Right lung (tissue), 10 donors: Measurements from ENCODE around the gene FOXO4. TPM values are rescaled to one million over a fixed set of nuclear protein-coding genes. Genes with fewer than 3 reads are reported as not detected.
"Not testable (repeated sequence)": the region's sequence is repeated elsewhere in the genome, so short reads cannot be mapped to it uniquely, and the experiment has no call there.

Experiments
- DNase-seq, 2 donors: peaks; one replicate each; pipeline ENCODE4 v3.0.0-alpha.2; 2013
- long read RNA-seq, 8 donors: transcript quantifications; one replicate each; lab custom pipeline, GENCODE V29; 2026
- polyA plus RNA-seq, 5 donors: library from polyadenylated mRNA; unstranded; fragments of 120-200 nt; gene quantifications; one replicate each; pipeline versions ENCODE4 v1.2.1 to v1.2.3, GENCODE V29; 2013; ENCODE audit warnings: inconsistent platforms in 1 of 5, low replicate concordance in 1 of 5; ENCODE audit not compliant: insufficient read length in 5 of 5, insufficient read depth in 1 of 5

Gene FOXO4
- 10 to 100 TPM; 16.0 to 22.1 (median 19.6) TPM for polyA plus RNA-seq
- long read RNA-seq, donor 1, partial matches to known transcripts: 7 of 11 reads
- long read RNA-seq, donor 1, other reads (novel, unspliced or antisense): 0 of 11 reads
- long read RNA-seq, donor 2, partial matches to known transcripts: 0 of 2 reads
- long read RNA-seq, donor 2, other reads (novel, unspliced or antisense): 0 of 2 reads
- long read RNA-seq, donor 3: 0 reads
- long read RNA-seq, donor 4: 0 reads
- long read RNA-seq, donor 5, partial matches to known transcripts: 7 of 9 reads
- long read RNA-seq, donor 5, other reads (novel, unspliced or antisense): 0 of 9 reads
- long read RNA-seq, donor 6, partial matches to known transcripts: 0 of 1 reads
- long read RNA-seq, donor 6, other reads (novel, unspliced or antisense): 0 of 1 reads
- long read RNA-seq, donor 7, partial matches to known transcripts: 5 of 6 reads
- long read RNA-seq, donor 7, other reads (novel, unspliced or antisense): 0 of 6 reads
- long read RNA-seq, donor 8: 0 reads

- DNase-seq: peak; percentile 80 to 84
Observed at GRCh38 chrX:71095555-71095980, at the start of gene FOXO4. TSS of gene FOXO4 (plus strand) at chrX:71095851. CDS start at chrX:71096529, 678 bp downstream.

GRCh38 chrX:71047891-71048290 lies 47.8 kb upstream of the FOXO4 start:
- DNase-seq: not testable (repeated sequence)

GRCh38 chrX:71052721-71053120 lies 42.9 kb upstream of the FOXO4 start:
- DNase-seq: no peak

GRCh38 chrX:71053217-71053621 lies 42.4 kb upstream of the FOXO4 start:
- no peak for DNase-seq

- no peak for DNase-seq
Observed at GRCh38 chrX:71056867-71057266, 38.8 kb upstream of the FOXO4 start.

- DNase-seq: no peak
Observed at GRCh38 chrX:71057848-71058530, 37.7 kb upstream of the FOXO4 start.

- DNase-seq: no peak
Observed at GRCh38 chrX:71060127-71060526, 35.5 kb upstream of the FOXO4 start.

- no peak for DNase-seq
Observed at GRCh38 chrX:71067089-71067488, 28.6 kb upstream of the FOXO4 start.

- DNase-seq: no peak
Observed at GRCh38 chrX:71067712-71068043, 28.0 kb upstream of the FOXO4 start.

- DNase-seq: peak; percentile 88 to 92
Observed at GRCh38 chrX:71068044-71068918, 27.4 kb upstream of the FOXO4 start, which contains the start of gene SNX12. TSS of gene SNX12 (minus strand) at chrX:71068334. CDS start at chrX:71068306, 28 bp downstream.

GRCh38 chrX:71070531-71070930 lies 25.1 kb upstream of the FOXO4 start:
- no peak for DNase-seq

- no peak for DNase-seq
Observed at GRCh38 chrX:71081330-71082123, 14.1 kb upstream of the FOXO4 start.

GRCh38 chrX:71082124-71082647 lies 13.5 kb upstream of the FOXO4 start:
- DNase-seq: no peak

GRCh38 chrX:71082822-71083221 lies 12.8 kb upstream of the FOXO4 start:
- no peak for DNase-seq

- no peak for DNase-seq
Observed at GRCh38 chrX:71085900-71086299, 9.8 kb upstream of the FOXO4 start.

- no peak for DNase-seq
Observed at GRCh38 chrX:71091263-71091662, 4.4 kb upstream of the FOXO4 start.

- DNase-seq: no peak
Observed at GRCh38 chrX:71095033-71095432, 618 bp upstream of the FOXO4 start.

- DNase-seq: peak; percentile 45 to 57
Observed at GRCh38 chrX:71095981-71096759, 519 bp downstream of the FOXO4 start.

- no peak for DNase-seq
Observed at GRCh38 chrX:71096760-71097032, 1.0 kb downstream of the FOXO4 start.

GRCh38 chrX:71098302-71098701 lies 2.7 kb downstream of the FOXO4 start:
- DNase-seq: no peak
